Adipocyte (in vitro differentiated cells): Measurements from ENCODE around the gene SORCS2.

Experiments
- DNase-seq: peaks from one replicate; pipeline ENCODE4 v3.0.0-alpha.2; 2015; ENCODE audit warnings: low read depth
- H3K27me3 ChIP-seq: replicated peaks from 2 replicates; pipeline ENCODE4 v1.7.0; 2013; ENCODE audit warnings: mild to moderate bottlenecking, low read length, moderate library complexity; ENCODE audit not compliant: control insufficient read depth, insufficient read depth
- H3K36me3 ChIP-seq: 2 replicates; pipeline ENCODE4 v1.7.0; 2013; ENCODE audit warnings: low read length, mild to moderate bottlenecking, moderate library complexity; ENCODE audit not compliant: control insufficient read depth, insufficient read depth, severe bottlenecking
- H3K4me1 ChIP-seq: 2 replicates; pipeline ENCODE4 v1.7.0; 2013; ENCODE audit warnings: mild to moderate bottlenecking, low read length, moderate library complexity; ENCODE audit not compliant: control insufficient read depth, insufficient read depth
- H3K4me3 ChIP-seq: 2 replicates; pipeline ENCODE4 v1.7.0; 2013; ENCODE audit warnings: mild to moderate bottlenecking, low read length, moderate library complexity
- H3K9ac ChIP-seq: 2 replicates; pipeline ENCODE4 v1.7.0; 2013; ENCODE audit warnings: mild to moderate bottlenecking, low read length, moderate library complexity
- H3K9me3 ChIP-seq: 2 replicates; pipeline ENCODE4 v1.7.0; 2013; ENCODE audit warnings: mild to moderate bottlenecking, low read length, moderate library complexity; ENCODE audit not compliant: control insufficient read depth

Gene SORCS2

GRCh38 chr4:7731437-7731836 lies 539.1 kb downstream of the SORCS2 start:
- no peak for DNase-seq
- Histone ChIP-seq H3K9ac (no peak overlapping the region), H3K9me3 (no peaks in the 10 kb centered on the region), H3K4me1 (no peaks in the 10 kb centered on the region), H3K36me3 (no peaks in the 10 kb centered on the region), H3K27me3 (peaks cover 16% of the 10 kb centered on the region), H3K4me3 (no peak overlapping the region)

GRCh38 chr4:7732263-7732662 lies 539.9 kb downstream of the SORCS2 start:
- Histone ChIP-seq H3K4me1 (no peaks in the 10 kb centered on the region), H3K4me3 (no peak overlapping the region), H3K9me3 (no peaks in the 10 kb centered on the region), H3K27me3 (peaks cover 16% of the 10 kb centered on the region), H3K9ac (no peak overlapping the region), H3K36me3 (no peaks in the 10 kb centered on the region)
- no peak for DNase-seq

DNA sequence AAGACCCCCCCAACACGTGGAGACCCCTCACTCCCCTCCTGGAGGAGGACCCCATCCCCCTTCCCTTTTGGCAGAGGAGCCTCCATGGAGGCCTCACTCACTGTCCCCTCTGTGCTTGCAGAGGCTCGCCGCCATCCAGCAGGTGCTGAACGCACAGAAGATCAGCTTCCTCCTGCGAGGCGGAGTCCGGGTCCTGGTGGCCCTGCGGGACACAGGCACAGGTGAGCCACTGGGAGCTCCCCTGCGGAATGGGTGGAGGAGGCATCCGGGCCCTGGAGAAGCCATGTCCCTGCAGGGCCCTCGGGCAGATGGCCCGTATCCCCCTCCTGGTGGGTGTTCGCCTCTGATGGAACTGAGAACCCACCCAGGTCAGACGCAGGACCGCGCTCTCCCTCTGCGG lies 540.9 kb downstream of the SORCS2 start:
- Histone ChIP-seq H3K9me3 (peaks cover 8% of the 10 kb centered on the region), H3K4me3 (no peak overlapping the region), H3K9ac (no peak overlapping the region), H3K4me1 (no peaks in the 10 kb centered on the region), H3K27me3 (peaks cover 16% of the 10 kb centered on the region), H3K36me3 (no peaks in the 10 kb centered on the region)
- no peak for DNase-seq

GRCh38 chr4:7733801-7734650 lies 541.7 kb downstream of the SORCS2 start:
- Histone ChIP-seq H3K27me3 (peaks cover 16% of the 10 kb centered on the region), H3K4me3 (no peak overlapping the region), H3K36me3 (no peaks in the 10 kb centered on the region), H3K9me3 (peaks cover 8% of the 10 kb centered on the region), H3K4me1 (no peaks in the 10 kb centered on the region), H3K9ac (no peak overlapping the region)
- no peak for DNase-seq

DNA sequence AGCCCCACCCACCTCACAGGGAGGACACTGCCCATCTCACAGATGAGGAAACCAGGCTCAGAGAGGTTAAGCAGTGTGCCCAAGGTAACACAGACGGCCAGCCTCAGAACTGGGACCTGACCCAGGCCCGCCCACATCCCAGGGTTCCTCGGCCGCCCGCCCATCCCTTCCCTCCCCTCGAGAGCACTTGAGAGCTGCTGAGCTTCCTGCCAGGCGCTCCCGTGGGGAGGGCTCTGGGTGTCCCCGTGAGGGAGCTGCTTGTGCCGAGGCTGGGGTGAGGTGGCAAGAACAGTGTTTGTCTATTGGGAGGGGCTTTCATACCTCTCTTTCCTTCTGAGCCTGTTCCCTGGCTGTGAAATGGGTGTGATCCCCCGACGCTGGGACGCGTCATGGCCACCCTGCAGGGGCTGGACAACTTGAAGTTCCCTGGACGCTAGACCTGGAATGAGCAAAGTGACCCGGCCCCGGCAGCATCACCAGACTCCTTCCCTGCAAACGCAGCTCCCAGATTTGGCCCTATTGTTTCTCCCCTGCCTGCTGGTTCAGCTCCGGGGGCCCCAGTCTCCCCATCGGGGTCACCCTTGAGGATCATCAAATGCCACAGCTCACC lies 542.4 kb downstream of the SORCS2 start:
- Histone ChIP-seq H3K9me3 (peaks cover 8% of the 10 kb centered on the region), H3K4me3 (no peak overlapping the region), H3K4me1 (no peaks in the 10 kb centered on the region), H3K27me3 (peaks cover 15% of the 10 kb centered on the region), H3K9ac (no peak overlapping the region), H3K36me3 (no peaks in the 10 kb centered on the region)
- no peak for DNase-seq

DNA sequence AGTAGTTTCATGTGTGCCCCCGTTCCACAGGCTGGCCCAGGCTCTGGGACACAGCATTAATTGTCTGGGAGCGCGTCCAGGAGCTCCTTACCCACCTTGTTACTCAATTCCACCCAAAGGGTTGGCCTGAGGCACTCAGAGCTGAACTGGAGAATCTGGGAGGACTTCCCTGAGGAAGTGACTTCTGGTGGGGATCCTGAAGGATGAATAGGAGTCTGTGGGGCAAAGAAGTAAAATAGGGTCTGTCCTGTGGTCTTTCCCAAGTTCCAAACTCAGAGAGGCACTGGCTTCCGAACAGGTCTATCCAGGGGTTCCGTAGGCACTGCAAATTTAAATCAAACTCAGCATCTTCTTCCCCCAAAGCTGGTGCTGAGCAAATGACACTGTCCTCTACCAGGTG lies 543.1 kb downstream of the SORCS2 start:
- H3K27me3 ChIP-seq, result peaks cover 12% of the 10 kb centered on the region
- no peaks in the 10 kb centered on the region for H3K4me1 ChIP-seq
- H3K9me3 ChIP-seq, result peaks cover 8% of the 10 kb centered on the region
- no peaks in the 10 kb centered on the region for H3K36me3 ChIP-seq
- DNase-seq, result no peak
- no peak overlapping the region for H3K9ac ChIP-seq
- H3K4me3 ChIP-seq, result no peak overlapping the region

- peaks cover 8% of the 10 kb centered on the region for H3K9me3 ChIP-seq
- peaks cover 12% of the 10 kb centered on the region for H3K27me3 ChIP-seq
- no peak overlapping the region for H3K9ac ChIP-seq
- H3K4me1 ChIP-seq, result no peaks in the 10 kb centered on the region
- H3K36me3 ChIP-seq, result no peaks in the 10 kb centered on the region
- no peak overlapping the region for H3K4me3 ChIP-seq
- DNase-seq, result no peak
Observed at GRCh38 chr4:7735961-7736360, 543.6 kb downstream of the SORCS2 start.

DNA sequence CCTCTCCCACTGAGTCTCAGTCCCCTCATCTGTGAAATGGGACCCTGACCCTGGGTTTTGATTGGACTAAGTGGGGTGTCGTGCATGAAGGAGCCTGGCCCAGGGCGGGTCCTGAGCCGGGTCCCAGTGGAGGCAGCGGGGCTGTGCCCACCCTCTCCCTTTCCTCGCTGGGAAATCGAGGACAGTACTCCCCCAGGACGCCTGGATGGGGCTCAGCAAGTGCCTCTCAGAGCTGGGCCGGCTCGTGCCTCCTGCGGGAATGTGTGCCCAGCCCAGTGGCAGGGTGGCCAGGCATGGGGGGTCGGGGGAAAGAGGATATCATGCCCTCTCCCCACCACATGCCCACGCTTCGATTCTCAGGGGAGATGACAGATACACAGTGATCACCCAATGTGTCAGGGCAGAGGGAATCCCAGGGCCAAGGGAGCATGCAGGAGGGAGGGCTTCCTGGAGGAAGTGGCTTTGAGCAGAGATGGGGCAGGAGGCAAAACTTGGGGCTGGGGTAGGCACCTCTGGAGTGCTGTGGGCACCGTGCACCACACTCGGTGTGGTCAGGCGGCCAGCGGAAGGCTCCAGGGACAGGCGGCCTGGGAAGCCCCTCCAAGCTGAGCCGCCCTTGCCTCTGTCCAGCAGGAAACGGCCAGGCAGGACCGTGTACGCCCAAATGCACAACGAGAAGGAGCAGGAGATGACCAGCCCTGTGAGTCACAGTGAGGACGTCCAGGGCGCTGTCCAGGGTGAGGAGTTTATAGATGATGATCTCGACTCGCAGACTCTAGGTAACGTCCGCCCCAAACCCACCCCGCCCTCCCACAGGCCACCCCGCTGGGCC lies 544.3 kb downstream of the SORCS2 start:
- H3K9me3 ChIP-seq, result peaks cover 8% of the 10 kb centered on the region
- peaks cover 12% of the 10 kb centered on the region for H3K27me3 ChIP-seq
- no peak for DNase-seq
- H3K9ac ChIP-seq, result no peak overlapping the region
- H3K4me1 ChIP-seq, result no peaks in the 10 kb centered on the region
- H3K36me3 ChIP-seq, result no peaks in the 10 kb centered on the region
- no peak overlapping the region for H3K4me3 ChIP-seq

GRCh38 chr4:7737268-7737645 lies 544.9 kb downstream of the SORCS2 start:
- Histone ChIP-seq H3K27me3 (peaks cover 9% of the 10 kb centered on the region), H3K36me3 (no peaks in the 10 kb centered on the region), H3K4me3 (no peak overlapping the region), H3K4me1 (no peaks in the 10 kb centered on the region), H3K9me3 (peaks cover 8% of the 10 kb centered on the region), H3K9ac (no peak overlapping the region)
- DNase-seq, result no peak

- Histone ChIP-seq H3K27me3 (peaks cover 8% of the 10 kb centered on the region), H3K9ac (no peak overlapping the region), H3K36me3 (no peaks in the 10 kb centered on the region), H3K4me3 (no peak overlapping the region), H3K9me3 (peaks cover 8% of the 10 kb centered on the region), H3K4me1 (no peaks in the 10 kb centered on the region)
- no peak for DNase-seq
Observed at GRCh38 chr4:7737752-7738457, 545.6 kb downstream of the SORCS2 start.
